ENCODE results near the gene NUP37. TPM values are rescaled to one million over a fixed set of nuclear protein-coding genes. Genes with fewer than 3 reads are reported as not detected.
"Not testable (repeated sequence)": the region's sequence is repeated elsewhere in the genome, so short reads cannot be mapped to it uniquely, and the experiment has no call there.

The NUP37 gene
- total RNA-seq, 4 donors from 2014 or later, result 18.1 to 39.1 (median 27.3) TPM

GRCh38 chr12:102080842-102081241 lies 39.1 kb downstream of the NUP37 start:
- no peaks in the 10 kb centered on the region for H3K27me3 ChIP-seq
- no peak overlapping the region for H3K27ac ChIP-seq
- 86 to 88% methylated on average over 4 of the region's 4 CpGs for WGBS, 2 donors
- H3K36me3 ChIP-seq, result peaks cover 3 to 97% (median 4%) of the 10 kb centered on the region in 3 donors
- H3K9me3 ChIP-seq, result no peaks in the 10 kb centered on the region
- no peak for DNase-seq
- intact Hi-C loops (cut with DNase I), result no loop called here
- H3K4me3 ChIP-seq, result no peak overlapping the region
- TF ChIP-seq CTCF (IDR thresholded peaks at IDR 0.05) (no peak), POLR2A (IDR thresholded peaks at IDR 0.05) (no peak)
- no peaks in the 10 kb centered on the region for H3K4me1 ChIP-seq

GRCh38 chr12:102072092-102072491 lies 47.8 kb downstream of the NUP37 start:
- intact Hi-C loops (cut with DNase I); DNase-seq; H3K9me3 ChIP-seq; H3K27me3 ChIP-seq; H3K4me1 ChIP-seq; H3K27ac ChIP-seq; H3K4me3 ChIP-seq: not testable (repeated sequence)
- H3K36me3 ChIP-seq, result peaks cover 0 to 42% (median 8%) of the 10 kb centered on the region in 3 donors
- WGBS, 2 donors, result 76 to 79% methylated on average over 7 of the region's 7 CpGs

- Histone ChIP-seq H3K4me1 (no peaks in the 10 kb centered on the region), H3K27ac (no peak overlapping the region), H3K27me3 (no peaks in the 10 kb centered on the region), H3K9me3 (no peaks in the 10 kb centered on the region), H3K4me3 (no peak overlapping the region), H3K36me3 (peaks cover 0 to 18% (median under 1%) of the 10 kb centered on the region in 3 donors)
- 66 to 68% methylated on average over 3 of the region's 3 CpGs for WGBS, 2 donors
- DNase-seq, result no peak
- intact Hi-C loops (cut with DNase I), result no loop called here
- no peak for TF ChIP-seq CTCF (IDR thresholded peaks at IDR 0.05)
- TF ChIP-seq POLR2A (IDR thresholded peaks at IDR 0.05), result no peak
Measured at GRCh38 chr12:102069707-102070106, 50.2 kb downstream of the NUP37 start.

GRCh38 chr12:102067574-102068258 lies 52.2 kb downstream of the NUP37 start:
- intact Hi-C loops (cut with DNase I), result no loop called here
- no peak for TF ChIP-seq CTCF (IDR thresholded peaks at IDR 0.05)
- Histone ChIP-seq H3K9me3 (no peaks in the 10 kb centered on the region), H3K4me1 (no peaks in the 10 kb centered on the region), H3K27me3 (no peaks in the 10 kb centered on the region), H3K36me3 (no peaks in the 10 kb centered on the region), H3K4me3 (no peak overlapping the region), H3K27ac (no peak overlapping the region)
- DNase-seq, result no peak
- WGBS, 2 donors, result 60 to 73% methylated on average over 5 of the region's 5 CpGs

- TF ChIP-seq CTCF (IDR thresholded peaks at IDR 0.05) (no peak), POLR2A (IDR thresholded peaks at IDR 0.05) (no peak)
- WGBS, 2 donors, result 73 to 100% methylated on average over 1 of the region's 1 CpG
- Histone ChIP-seq H3K27me3 (no peaks in the 10 kb centered on the region), H3K9me3 (no peaks in the 10 kb centered on the region), H3K36me3 (no peaks in the 10 kb centered on the region), H3K4me3 (no peak overlapping the region), H3K27ac (no peak overlapping the region), H3K4me1 (peaks cover 0 to 25% (median 10%) of the 10 kb centered on the region in 3 donors)
- DNase-seq, result no peak
- intact Hi-C loops (cut with DNase I), result no loop called here
Measured at GRCh38 chr12:102064476-102064875, 55.4 kb downstream of the NUP37 start.

- WGBS, 2 donors, result 86 to 91% methylated on average over 3 of the region's 3 CpGs
- H3K27ac ChIP-seq, result no peak overlapping the region
- no peak for DNase-seq
- TF ChIP-seq POLR2A (IDR thresholded peaks at IDR 0.05) (no peak), CTCF (IDR thresholded peaks at IDR 0.05) (no peak)
- peaks cover 0 to 8% (median 0%) of the 10 kb centered on the region in 3 donors for H3K36me3 ChIP-seq
- intact Hi-C loops (cut with DNase I), result no loop called here
- H3K4me1 ChIP-seq, result peaks cover 0 to 27% (median 10%) of the 10 kb centered on the region in 3 donors
- no peak overlapping the region for H3K4me3 ChIP-seq
- no peaks in the 10 kb centered on the region for H3K27me3 ChIP-seq
- H3K9me3 ChIP-seq, result no peaks in the 10 kb centered on the region
Measured at GRCh38 chr12:102063069-102063468, 56.8 kb downstream of the NUP37 start.

Measured in esophagus squamous epithelium (tissue), 5 donors.